Measurements from ENCODE around the gene S100A13.

GRCh38 chr1:153673511-153673910 lies 46.2 kb upstream of the S100A13 start:
- TF ChIP-seq CTCF (conservative IDR thresholded peaks at IDR 0.05) (no peak), ZFX (IDR thresholded peaks at IDR 0.05) (no peak)
